Type B pancreatic cell (in vitro differentiated cells): ENCODE results near the gene FSTL3. TPM values are rescaled to one million over a fixed set of nuclear protein-coding genes. Genes with fewer than 3 reads are reported as not detected.

Experiments
- DNase-seq: peaks from one replicate; pipeline ENCODE4 v3.0.0; 2021; ENCODE audit warnings: mixed read lengths; ENCODE audit not compliant: unreplicated experiment; ENCODE audit errors: extremely low spot score
- H3K27ac Mint-ChIP-seq: 2 replicates; pipeline ENCODE4 v1.8.0; 2021; ENCODE audit warnings: mild to moderate bottlenecking, mixed read lengths
- H3K27me3 Mint-ChIP-seq: 2 replicates; pipeline ENCODE4 v1.8.0; 2021; ENCODE audit warnings: mixed read lengths
- H3K36me3 Mint-ChIP-seq: 2 replicates; pipeline ENCODE4 v1.8.0; 2021; ENCODE audit warnings: mixed read lengths
- H3K4me1 Mint-ChIP-seq: one replicate; pipeline ENCODE4 v1.8.0; 2021; ENCODE audit warnings: mixed read lengths; ENCODE audit not compliant: unreplicated experiment
- H3K4me3 Mint-ChIP-seq: 2 replicates; pipeline ENCODE4 v1.8.0; 2021; ENCODE audit warnings: mild to moderate bottlenecking, mixed read lengths
- H3K9me3 Mint-ChIP-seq: 2 replicates; pipeline ENCODE4 v1.8.0; 2021; ENCODE audit warnings: mixed read lengths
- CTCF ChIP-seq: fragments of 200-600 bp; sonication (generic); conservative IDR thresholded peaks from 2 replicates; pipeline ENCODE4 v1.5.0; 2021; ENCODE audit warnings: antibody characterized with exemption, mild to moderate bottlenecking
- total RNA-seq: library from RNA; stranded (reverse); gene quantifications from 2 replicates; pipeline ENCODE4 v1.2.1, GENCODE V29; 2021; ENCODE audit warnings: low replicate concordance

Gene FSTL3
- total RNA-seq, 1 donor from 2014 or later: 11.0 TPM

- H3K9me3 Mint-ChIP-seq: no peaks in the 10 kb centered on the region
- no peak for TF ChIP-seq CTCF
- no peak overlapping the region for H3K27ac Mint-ChIP-seq
- no peak overlapping the region for H3K4me3 Mint-ChIP-seq
- no peak for DNase-seq
- H3K27me3 Mint-ChIP-seq: no peaks in the 10 kb centered on the region
- no peaks in the 10 kb centered on the region for H3K4me1 Mint-ChIP-seq
- no peaks in the 10 kb centered on the region for H3K36me3 Mint-ChIP-seq
Measured at GRCh38 chr19:648305-648704, 27.9 kb upstream of the FSTL3 start.

DNA sequence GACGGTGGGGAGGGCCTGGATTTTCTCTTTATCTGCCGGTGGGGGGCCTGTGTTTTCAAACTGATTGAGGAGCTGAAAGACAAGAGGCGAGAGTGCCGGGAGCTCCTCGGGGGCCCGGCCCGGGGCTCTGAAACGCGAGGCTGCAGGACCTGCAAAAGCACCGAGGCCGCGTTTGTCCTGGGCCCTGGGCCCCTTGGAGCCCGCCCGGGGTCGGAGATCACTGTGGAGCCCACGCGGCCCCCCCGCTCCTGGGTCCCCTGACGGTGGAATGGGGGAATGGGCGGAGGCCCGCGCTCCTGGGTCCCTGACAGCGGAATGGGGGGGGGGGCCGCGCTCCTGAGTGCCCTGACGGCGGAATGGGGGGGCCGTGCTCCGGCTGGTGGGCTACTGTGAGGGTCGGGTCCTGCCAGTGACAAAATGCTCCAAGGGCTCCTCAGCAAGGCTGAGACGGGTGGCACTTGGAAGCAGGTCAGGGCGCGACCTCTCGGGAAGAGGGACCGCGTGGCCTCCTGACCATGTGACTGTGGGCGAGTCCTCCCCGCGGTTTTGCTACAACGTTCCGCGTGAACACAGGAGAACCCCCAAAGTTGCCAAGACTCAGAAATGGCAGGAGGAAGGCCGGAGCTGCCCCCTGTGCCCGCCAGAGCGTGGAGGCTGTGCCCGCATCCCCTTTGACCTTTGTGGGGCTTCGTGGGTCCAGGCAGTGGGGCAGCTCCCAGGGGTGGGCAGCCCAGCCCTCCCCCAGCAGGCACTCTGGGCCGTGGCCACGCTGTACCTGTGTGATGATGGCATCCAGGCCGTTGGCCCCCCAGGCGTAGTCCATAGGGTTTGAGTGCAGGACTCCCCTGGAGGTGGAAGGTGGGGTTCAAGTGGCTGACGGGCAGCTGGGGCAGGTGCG is 27.0 kb upstream of the FSTL3 start:
- Mint-ChIP-seq H3K36me3 (no peaks in the 10 kb centered on the region), H3K4me1 (no peaks in the 10 kb centered on the region), H3K9me3 (no peaks in the 10 kb centered on the region), H3K27ac (no peak overlapping the region), H3K27me3 (no peaks in the 10 kb centered on the region), H3K4me3 (no peak overlapping the region)
- DNase-seq: no peak
- TF ChIP-seq CTCF: no peak

GRCh38 chr19:650121-650520 is 26.1 kb upstream of the FSTL3 start:
- H3K4me1 Mint-ChIP-seq: peaks cover 2% of the 10 kb centered on the region
- no peaks in the 10 kb centered on the region for H3K36me3 Mint-ChIP-seq

DNA sequence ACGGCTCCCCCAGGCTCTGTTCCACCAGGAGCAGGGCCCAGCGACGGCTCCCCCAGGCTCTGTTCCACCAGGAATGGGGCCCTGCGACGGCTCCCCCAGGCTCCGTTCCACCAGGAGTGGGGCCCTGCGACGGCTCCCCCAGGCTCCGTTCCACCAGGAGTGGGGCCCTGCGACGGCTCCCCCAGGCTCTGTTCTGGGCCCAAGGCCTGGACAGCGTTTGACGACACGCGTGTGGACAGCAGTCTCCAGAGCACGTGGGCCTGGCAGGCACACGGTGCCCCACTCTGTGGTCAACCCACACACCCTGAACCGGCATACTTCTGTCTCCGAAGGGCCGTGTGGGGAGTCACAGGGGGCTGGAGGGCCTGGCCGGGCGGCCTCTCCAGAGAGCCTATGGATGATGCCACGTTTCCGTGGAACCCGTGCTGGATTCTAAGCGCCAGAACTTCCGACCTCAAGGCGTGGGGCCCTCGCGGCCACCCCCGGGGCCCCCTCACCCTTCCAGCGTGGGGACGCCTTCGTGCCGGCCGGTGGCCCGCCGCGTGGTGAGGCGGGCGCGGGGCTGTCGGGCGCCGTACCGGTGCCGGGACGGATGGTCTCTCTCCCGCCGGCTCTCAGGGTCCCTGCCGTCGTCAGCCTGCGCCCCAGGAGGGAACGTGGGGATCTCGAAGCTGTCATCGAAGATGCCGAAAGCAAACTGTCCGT is 24.9 kb upstream of the FSTL3 start:
- Mint-ChIP-seq H3K9me3 (no peaks in the 10 kb centered on the region), H3K4me1 (peaks cover 3% of the 10 kb centered on the region), H3K4me3 (no peak overlapping the region)

More at GRCh38 chr19:650121-650520, 26.1 kb upstream of the FSTL3 start:
- no peak for DNase-seq
- no peak overlapping the region for H3K4me3 Mint-ChIP-seq
- no peaks in the 10 kb centered on the region for H3K27me3 Mint-ChIP-seq
- no peaks in the 10 kb centered on the region for H3K9me3 Mint-ChIP-seq
- no peak for TF ChIP-seq CTCF
- H3K27ac Mint-ChIP-seq: no peak overlapping the region

DNA sequence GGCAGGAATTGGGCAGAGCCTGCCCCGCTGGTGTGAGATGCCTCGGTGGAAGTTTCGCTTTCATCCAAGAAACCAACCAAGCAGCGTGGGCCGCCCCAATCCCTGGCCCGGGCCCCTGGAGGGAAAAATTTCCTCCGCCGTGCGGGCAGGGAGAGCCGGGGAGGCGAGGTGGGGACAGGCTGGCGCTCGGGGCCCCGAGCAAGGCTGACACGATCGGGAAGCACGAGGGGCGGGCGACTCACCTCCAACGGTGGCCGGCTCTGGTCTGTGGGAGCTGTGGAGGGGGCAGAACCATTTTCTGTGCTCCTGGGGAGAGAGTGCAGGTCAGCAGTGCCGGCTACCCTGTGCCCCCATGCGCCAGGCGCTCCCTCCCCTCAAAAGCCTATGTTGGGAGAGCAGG is 24.2 kb upstream of the FSTL3 start:
- Mint-ChIP-seq H3K27me3 (no peaks in the 10 kb centered on the region), H3K9me3 (no peaks in the 10 kb centered on the region), H3K4me1 (peaks cover 3% of the 10 kb centered on the region), H3K4me3 (no peak overlapping the region), H3K27ac (no peak overlapping the region), H3K36me3 (no peaks in the 10 kb centered on the region)
- DNase-seq: no peak
- no peak for TF ChIP-seq CTCF

More for the DNA sequence above, 24.9 kb upstream of the FSTL3 start:
- no peak for TF ChIP-seq CTCF
- H3K27ac Mint-ChIP-seq: no peak overlapping the region
- no peaks in the 10 kb centered on the region for H3K36me3 Mint-ChIP-seq
- no peak for DNase-seq
- no peaks in the 10 kb centered on the region for H3K27me3 Mint-ChIP-seq
